Uterus (tissue), 4 donors: ENCODE data around the gene KRT12. TPM values are rescaled to one million over a fixed set of nuclear protein-coding genes. Genes with fewer than 3 reads are reported as not detected.
"Not testable (repeated sequence)": the region's sequence is repeated elsewhere in the genome, so short reads cannot be mapped to it uniquely, and the experiment has no call there.

ENCODE experiments used
- DNase-seq, 2 donors: peaks; one replicate each; pipeline ENCODE4 v3.0.0-alpha.2; 2019 to 2020
- H3K27ac ChIP-seq, 2 donors: fragments of 200-600 bp; sonication (generic); 1 replicate in 1 of 2; 2 replicates in 1 of 2; pipeline ENCODE4 v1.5.1; 2016 to 2018
- H3K27me3 ChIP-seq, 2 donors: fragments of 200-600 bp; sonication (generic); one replicate each; pipeline ENCODE4 v1.5.1; 2018 to 2019; ENCODE audit warnings: control low read depth in 1 of 2
- H3K36me3 ChIP-seq, 2 donors: fragments of 200-600 bp; sonication (generic); one replicate each; pipeline ENCODE4 v1.5.1; 2019; ENCODE audit warnings: control low read depth in 1 of 2
- H3K4me1 ChIP-seq, 2 donors: fragments of 200-600 bp; sonication (generic); one replicate each; pipeline ENCODE4 v1.5.1; 2018 to 2019; ENCODE audit warnings: control low read depth in 1 of 2
- H3K4me3 ChIP-seq, 2 donors: fragments of 200-600 bp; sonication (generic); 1 replicate in 1 of 2; 2 replicates in 1 of 2; pipeline ENCODE4 v1.5.1; 2018 to 2019; ENCODE audit warnings: mild to moderate bottlenecking in 1 of 2
- H3K9me3 ChIP-seq, 2 donors: fragments of 200-600 bp; sonication (generic); one replicate each; pipeline ENCODE4 v1.5.1; 2019; ENCODE audit warnings: control low read depth in 1 of 2
- CTCF ChIP-seq, 4 experiments: fragments of 200-600 bp in 2 of 4; fragments of 450-650 bp in 2 of 4; sonication (generic) in 2 of 4; IDR thresholded peaks; one replicate each; pipeline ENCODE4 v1.5.1; 2016 to 2019; ENCODE audit warnings: antibody characterized with exemption in 4 of 4, mild to moderate bottlenecking in 2 of 4, moderate library complexity in 1 of 4
- POLR2A ChIP-seq, 2 donors: fragments of 450-650 bp; IDR thresholded peaks; one replicate each; pipeline ENCODE4 v1.6.1; 2016; ENCODE audit warnings: antibody characterized with exemption in 2 of 2, mild to moderate bottlenecking in 1 of 2, moderate library complexity in 1 of 2
- intact Hi-C: fragments of 100-400 bp; cut with DNase I; formaldehyde crosslinking; loops from one replicate; pipeline ENCODE4 v1.15.1; 2023; ENCODE audit warnings: low total_unique reads
- total RNA-seq, 4 donors: library from RNA; depleted of rRNA in 3 of 4; stranded (reverse); fragments of >200 nt in 3 of 4; gene quantifications; one replicate each; pipeline versions ENCODE4 v1.1.0 to v1.2.4, GENCODE V29; 2014 to 2023
- donor health status: DM: yes; HTN: yes; CAD: no.

Gene KRT12
- total RNA-seq, 4 donors from 2014 or later: not detected

- no peaks in the 10 kb centered on the region for H3K9me3 ChIP-seq
- no peak overlapping the region for H3K4me3 ChIP-seq
- H3K27ac ChIP-seq: no peak overlapping the region
- intact Hi-C loops: no loop called here
- no peak for DNase-seq
- TF ChIP-seq POLR2A (IDR thresholded peaks at IDR 0.05) (no peak), CTCF (IDR thresholded peaks at IDR 0.05) (no peak)
- H3K27me3 ChIP-seq: peaks cover 0 to 5% of the 10 kb centered on the region in 2 donors
- peaks cover 0 to 6% of the 10 kb centered on the region in 2 donors for H3K4me1 ChIP-seq
- H3K36me3 ChIP-seq: no peaks in the 10 kb centered on the region
These were observed 51.6 kb downstream of the KRT12 start for GRCh38 chr17:40815381-40815780.

- H3K27ac ChIP-seq, DNase-seq, H3K9me3 ChIP-seq, H3K27me3 ChIP-seq, H3K36me3 ChIP-seq, H3K4me1 ChIP-seq, intact Hi-C loops, H3K4me3 ChIP-seq: not testable (repeated sequence)
These were observed 52.4 kb downstream of the KRT12 start for GRCh38 chr17:40814657-40815056.

DNA sequence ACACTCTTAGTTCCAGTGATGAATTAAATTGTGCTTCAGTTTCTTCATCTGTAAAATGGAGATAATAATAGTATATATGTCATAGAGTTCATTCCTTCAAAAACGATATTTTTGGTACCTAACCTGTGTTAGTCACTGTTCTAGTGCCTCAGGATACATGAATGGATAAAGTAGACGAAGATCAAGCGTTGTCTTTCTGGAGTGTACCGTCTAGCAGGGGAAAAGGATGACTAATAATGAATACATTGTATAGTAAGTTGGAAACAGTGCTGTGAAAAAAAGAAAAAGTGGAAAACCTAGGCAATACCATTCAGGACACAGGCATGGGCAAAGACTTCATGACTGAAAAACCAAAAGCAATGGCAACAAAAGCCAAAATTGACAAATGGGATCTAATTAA, 53.2 kb downstream of the KRT12 start:
- Histone ChIP-seq H3K9me3 (no peaks in the 10 kb centered on the region), H3K36me3 (no peaks in the 10 kb centered on the region), H3K4me1 (peaks cover 0 to 6% of the 10 kb centered on the region in 2 donors), H3K4me3 (no peak overlapping the region), H3K27ac (no peak overlapping the region), H3K27me3 (peaks cover 0 to 5% of the 10 kb centered on the region in 2 donors)
- DNase-seq: no peak
- intact Hi-C loops: no loop called here
- TF ChIP-seq CTCF (IDR thresholded peaks at IDR 0.05) (no peak), POLR2A (IDR thresholded peaks at IDR 0.05) (no peak)

DNA sequence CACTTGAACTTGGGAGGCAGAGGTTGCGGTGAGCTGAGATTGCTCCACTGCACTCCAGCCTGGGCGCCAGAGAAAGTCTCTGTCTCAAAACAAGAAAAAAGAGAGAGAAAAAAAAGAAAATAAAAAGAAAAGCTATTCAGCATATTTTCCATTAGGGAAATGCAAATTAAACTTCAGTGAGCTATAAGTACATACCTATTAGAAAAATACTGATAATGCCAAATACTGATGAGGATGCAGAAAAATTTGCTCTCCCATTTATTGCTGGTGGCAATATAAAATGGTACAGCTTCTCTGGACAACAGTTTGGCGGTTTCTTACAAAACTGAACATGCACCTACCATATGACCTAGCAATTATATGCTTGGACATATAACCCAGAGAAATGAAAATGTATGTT, 54.4 kb downstream of the KRT12 start:
- Histone ChIP-seq H3K4me3 (no peak overlapping the region), H3K27ac (no peak overlapping the region), H3K36me3 (no peaks in the 10 kb centered on the region), H3K9me3 (no peaks in the 10 kb centered on the region), H3K27me3 (peaks cover 0 to 5% of the 10 kb centered on the region in 2 donors), H3K4me1 (peaks cover 0 to under 1% of the 10 kb centered on the region in 2 donors)
- DNase-seq: no peak
- no peak for TF ChIP-seq CTCF (IDR thresholded peaks at IDR 0.05)
- no peak for TF ChIP-seq POLR2A (IDR thresholded peaks at IDR 0.05)
- intact Hi-C loops: no loop called here

Other genes starting within 250 kb of the KRT12 start
- 100 to 1,000 TPM; 109 to 401 (median 159) TPM for gene SMARCE1, start 219.4 kb downstream of the KRT12 start, total RNA-seq
- gene KRT222, start 202.0 kb downstream of the KRT12 start, total RNA-seq: 1 to 10 TPM in 3 of 4 donors, not detected in 1; 1.6 to 4.2 (median 2.6) TPM
- gene KRT24, start 163.5 kb downstream of the KRT12 start, total RNA-seq: not detected
- not detected for gene KRT25, start 111.9 kb downstream of the KRT12 start, total RNA-seq
- gene KRT26, start 95.0 kb downstream of the KRT12 start, total RNA-seq: not detected
- not detected for gene KRT27, start 84.7 kb downstream of the KRT12 start, total RNA-seq
- gene KRT28, start 67.3 kb downstream of the KRT12 start, total RNA-seq: not detected
- 10 to 100 TPM in 2 of 4 donors, 1 to 10 TPM in 1, not detected in 1; 6.9 to 47.1 (median 39.8) TPM for gene KRT10, start 44.6 kb downstream of the KRT12 start, total RNA-seq
- gene KRT20, start 18.0 kb upstream of the KRT12 start, total RNA-seq: under 1 TPM in 3 of 4 donors, not detected in 1; 0.26 to 0.83 (median 0.29) TPM
- 1 to 10 TPM in 1 of 4 donors, under 1 TPM in 1, not detected in 2; 0.79 to 3.1 TPM for gene KRT23, start 70.4 kb upstream of the KRT12 start, total RNA-seq
- not detected for gene KRT39, start 99.7 kb upstream of the KRT12 start, total RNA-seq
- gene KRT40, start 117.1 kb upstream of the KRT12 start, total RNA-seq: under 1 TPM in 1 of 4 donors, not detected in 3; 0.21 TPM
- gene KRTAP3-3, start 126.9 kb upstream of the KRT12 start, total RNA-seq: not detected
- gene KRTAP3-2, start 132.7 kb upstream of the KRT12 start, total RNA-seq: not detected
- not detected for gene KRTAP3-1, start 141.9 kb upstream of the KRT12 start, total RNA-seq
- gene KRTAP1-5, start 160.0 kb upstream of the KRT12 start, total RNA-seq: not detected
- gene KRTAP1-4, start 163.0 kb upstream of the KRT12 start, total RNA-seq: not detected
- not detected for gene KRTAP1-3, start 167.7 kb upstream of the KRT12 start, total RNA-seq
- gene KRTAP1-1, start 174.2 kb upstream of the KRT12 start, total RNA-seq: not detected
- not detected for gene KRTAP2-1, start 180.1 kb upstream of the KRT12 start, total RNA-seq
- gene KRTAP2-2, start 188.0 kb upstream of the KRT12 start, total RNA-seq: not detected
- not detected for gene KRTAP2-3, start 192.9 kb upstream of the KRT12 start, total RNA-seq
- gene KRTAP2-4, start 198.7 kb upstream of the KRT12 start, total RNA-seq: not detected
- gene KRTAP4-7, start 216.9 kb upstream of the KRT12 start, total RNA-seq: not detected
- not detected for gene KRTAP4-8, start 230.9 kb upstream of the KRT12 start, total RNA-seq
- not detected for gene KRTAP4-16, start 235.0 kb upstream of the KRT12 start, total RNA-seq
- gene KRTAP4-9, start 238.2 kb upstream of the KRT12 start, total RNA-seq: not detected